ENCODE data around the gene KRT7. TPM values are rescaled to one million over a fixed set of nuclear protein-coding genes. Genes with fewer than 3 reads are reported as not detected.
A peak's percentile ranks its signal among the peaks of the same experiment; 100 is the strongest.

The KRT7 gene
- total and polyA plus RNA-seq, 12 donors, result 0.33 to 34.8 (median 8.4) TPM

DNA sequence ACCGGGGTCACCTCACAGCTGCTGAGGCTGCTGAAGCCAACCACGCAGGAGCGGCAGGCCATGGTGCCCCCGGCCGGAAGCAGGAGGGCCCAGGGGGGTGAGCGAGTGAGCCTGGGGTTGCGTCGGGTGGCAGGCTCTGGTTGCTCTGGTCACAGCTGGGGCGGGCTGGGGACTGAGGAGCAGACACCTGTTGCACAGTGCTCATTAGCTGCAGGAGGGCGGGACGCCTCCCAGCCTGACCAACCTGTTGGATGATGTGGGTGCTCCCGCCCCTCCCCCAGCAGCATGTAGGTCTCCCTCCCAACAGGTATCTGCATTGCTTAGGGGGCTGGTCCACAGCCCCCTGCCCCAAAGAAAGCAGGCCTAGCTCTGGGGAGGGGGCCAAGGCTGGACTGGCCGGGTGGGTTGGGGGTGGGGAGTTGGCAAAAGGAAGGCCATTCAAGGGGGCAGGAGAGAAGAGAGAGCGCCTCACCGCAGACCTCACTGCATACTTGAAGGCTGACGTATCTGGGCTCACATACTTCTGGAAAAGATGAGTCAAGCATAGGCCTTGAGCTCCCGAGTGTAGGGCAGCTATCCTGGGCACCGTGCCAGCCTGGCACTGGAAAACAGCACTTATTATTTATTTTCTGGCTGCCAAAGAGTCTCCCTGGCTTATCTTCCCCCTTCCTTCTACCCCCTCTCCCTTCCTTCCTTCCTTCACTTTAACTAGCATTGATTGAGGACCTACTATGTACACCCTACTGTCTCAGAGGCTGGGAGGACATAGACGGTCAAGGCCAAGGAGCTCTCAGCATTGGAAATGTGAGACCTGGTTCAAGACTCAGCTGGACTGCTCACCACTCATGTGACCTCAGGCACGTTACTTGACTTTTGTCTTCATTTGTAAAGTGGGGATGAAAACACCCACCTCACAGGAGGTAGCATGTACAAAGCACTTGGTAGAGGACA lies 40.9 kb upstream of the KRT7 start, which contains the start of gene KRT80:
Gene KRT80 (minus strand): TSS at position 174 of the 951 bp plus-strand sequence. CDS start 112 bp downstream, at position 62.
- peaks cover 27 to 36% of the 10 kb centered on the region in 2 donors for H3K4me1 ChIP-seq (replicated peaks in 1 of 2)

DNA sequence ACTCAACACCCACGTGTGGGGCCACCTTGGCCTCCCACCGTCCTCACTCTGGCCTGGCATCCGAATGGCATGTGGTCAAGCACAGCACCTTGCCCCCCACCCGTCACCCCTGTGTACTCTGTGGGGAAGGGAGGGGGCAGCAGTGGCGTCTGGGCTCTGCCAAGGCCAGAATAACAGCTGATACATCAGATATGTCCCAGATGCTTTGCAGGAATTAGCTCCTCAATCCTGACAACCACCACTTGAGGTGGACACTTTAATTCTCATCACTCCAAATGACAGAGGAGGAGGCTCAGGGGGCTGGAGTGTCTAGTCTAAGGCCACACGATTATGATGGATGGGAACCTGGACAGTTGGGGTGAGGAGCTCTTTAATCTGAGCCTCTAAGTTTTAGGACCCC lies 39.5 kb upstream of the KRT7 start:
- Histone ChIP-seq H3K27ac (peak overlapping the region in 2 of 5 donors; percentile 4 to 41), H3K4me1 (replicated peaks in 1 of 2) (peaks cover 27 to 41% of the 10 kb centered on the region in 2 donors)
- 33 to 58% (median 51%) methylated on average over 2 to 6 of the region's 6 CpGs for WGBS, 4 donors

More for the DNA sequence above, 40.9 kb upstream of the KRT7 start, which contains the start of gene KRT80:
- no peaks in the 10 kb centered on the region for H3K9me3 ChIP-seq (replicated peaks in 1 of 3)
- WGBS, 4 donors, result 19 to 44% (median 38%) methylated on average over 9 to 20 of the region's 20 CpGs
- intact Hi-C loops (cut with DNase I), result no loop called here
- H3K36me3 ChIP-seq (replicated peaks in 1 of 2), result no peaks in the 10 kb centered on the region
- peak within 1 kb of the TSS in 1 of 4 donors; percentile 31 for H3K4me3 ChIP-seq
- H3K27me3 ChIP-seq, result no peaks in the 10 kb centered on the region
- H3K27ac ChIP-seq, result peak within 1 kb of the TSS; percentile 56 to 94 (median 85)
- DNase-seq, result peak; percentile 95 to 99 (median 98)
- TF ChIP-seq POLR2A (IDR thresholded peaks at IDR 0.05), result peak in 1 of 2 donors; percentile 36
- TF ChIP-seq, protein P1, sequence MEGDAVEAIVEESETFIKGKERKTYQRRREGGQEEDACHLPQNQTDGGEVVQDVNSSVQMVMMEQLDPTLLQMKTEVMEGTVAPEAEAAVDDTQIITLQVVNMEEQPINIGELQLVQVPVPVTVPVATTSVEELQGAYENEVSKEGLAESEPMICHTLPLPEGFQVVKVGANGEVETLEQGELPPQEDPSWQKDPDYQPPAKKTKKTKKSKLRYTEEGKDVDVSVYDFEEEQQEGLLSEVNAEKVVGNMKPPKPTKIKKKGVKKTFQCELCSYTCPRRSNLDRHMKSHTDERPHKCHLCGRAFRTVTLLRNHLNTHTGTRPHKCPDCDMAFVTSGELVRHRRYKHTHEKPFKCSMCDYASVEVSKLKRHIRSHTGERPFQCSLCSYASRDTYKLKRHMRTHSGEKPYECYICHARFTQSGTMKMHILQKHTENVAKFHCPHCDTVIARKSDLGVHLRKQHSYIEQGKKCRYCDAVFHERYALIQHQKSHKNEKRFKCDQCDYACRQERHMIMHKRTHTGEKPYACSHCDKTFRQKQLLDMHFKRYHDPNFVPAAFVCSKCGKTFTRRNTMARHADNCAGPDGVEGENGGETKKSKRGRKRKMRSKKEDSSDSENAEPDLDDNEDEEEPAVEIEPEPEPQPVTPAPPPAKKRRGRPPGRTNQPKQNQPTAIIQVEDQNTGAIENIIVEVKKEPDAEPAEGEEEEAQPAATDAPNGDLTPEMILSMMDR (IDR thresholded peaks at IDR 0.05), result no peak

DNA sequence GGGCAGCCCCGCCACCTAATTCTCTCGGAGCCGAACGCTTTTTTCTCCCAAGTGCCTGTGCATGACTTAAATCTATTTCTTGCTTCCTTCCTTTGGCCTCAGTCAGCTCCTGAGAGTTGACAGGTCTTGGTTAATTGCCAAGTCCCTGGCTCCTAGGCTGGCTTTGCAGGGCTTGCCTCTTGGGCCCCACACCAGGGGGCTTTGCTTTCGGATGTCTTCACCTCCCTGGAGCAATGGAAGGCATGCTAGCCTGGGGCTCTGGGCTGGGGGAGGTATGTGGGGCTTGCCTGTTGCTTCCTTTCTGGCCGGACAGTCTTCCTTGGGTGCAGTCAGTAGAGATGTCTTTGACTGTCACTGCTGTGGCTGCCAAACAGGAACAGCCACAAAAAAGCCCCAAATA lies 39.1 kb upstream of the KRT7 start:
- no peaks in the 10 kb centered on the region for H3K36me3 ChIP-seq (replicated peaks in 1 of 2)
- intact Hi-C loops (cut with DNase I), result no loop called here
- H3K4me1 ChIP-seq (replicated peaks in 1 of 2), result peaks cover 27 to 46% of the 10 kb centered on the region in 2 donors
- peak overlapping the region in 2 of 5 donors; percentile 4 to 41 for H3K27ac ChIP-seq
- no peak for TF ChIP-seq POLR2A (IDR thresholded peaks at IDR 0.05)
- TF ChIP-seq, protein P1 (IDR thresholded peaks at IDR 0.05), result no peak
- no peaks in the 10 kb centered on the region for H3K9me3 ChIP-seq (replicated peaks in 1 of 3)
- 42 to 46% (median 44%) methylated on average over 6 of the region's 6 CpGs for WGBS, 4 donors
- H3K4me3 ChIP-seq, result no peak overlapping the region
- peak in 2 of 7 donors; percentile 49 to 53 for DNase-seq
- H3K27me3 ChIP-seq, result no peaks in the 10 kb centered on the region

More for the DNA sequence above, 39.5 kb upstream of the KRT7 start:
- H3K27me3 ChIP-seq, result no peaks in the 10 kb centered on the region
- TF ChIP-seq, protein P1 (IDR thresholded peaks at IDR 0.05), result no peak
- TF ChIP-seq POLR2A (IDR thresholded peaks at IDR 0.05), result no peak
- DNase-seq, result peak in 1 of 7 donors; percentile 51
- H3K9me3 ChIP-seq (replicated peaks in 1 of 3), result no peaks in the 10 kb centered on the region
- no peak overlapping the region for H3K4me3 ChIP-seq
- intact Hi-C loops (cut with DNase I), result no loop called here
- no peaks in the 10 kb centered on the region for H3K36me3 ChIP-seq (replicated peaks in 1 of 2)

DNA sequence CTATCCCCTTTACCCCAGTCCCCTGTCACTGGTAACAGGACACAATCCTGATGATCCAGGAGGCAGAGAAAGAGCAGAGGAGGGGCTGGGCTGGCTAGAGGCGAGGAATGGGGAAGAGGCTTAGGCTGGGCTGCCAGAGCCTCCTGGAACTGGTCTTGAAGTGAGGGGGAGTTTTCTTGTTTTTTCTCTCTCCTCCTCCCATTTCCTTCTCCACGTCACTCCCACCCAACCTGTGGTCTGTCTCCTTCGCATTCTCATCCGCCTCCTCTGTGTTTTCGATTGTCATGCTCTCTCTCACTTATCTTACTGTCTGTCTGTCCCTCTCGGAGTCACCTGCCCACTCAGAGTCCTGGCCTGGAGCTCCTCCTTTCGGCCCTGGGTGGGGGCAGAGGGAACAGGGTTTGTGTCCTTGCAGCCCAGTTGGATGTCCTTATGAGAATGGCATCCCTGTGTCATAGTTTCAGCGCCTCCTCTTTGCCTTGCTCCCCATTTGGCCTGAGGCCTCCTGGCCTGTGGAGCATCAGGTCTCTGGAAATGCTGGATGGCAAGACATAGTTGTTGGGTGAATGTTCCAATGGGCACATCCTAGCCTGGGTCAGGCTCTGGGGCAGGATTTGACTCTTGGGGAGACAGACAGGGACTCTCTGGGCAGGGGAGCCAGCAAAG lies 37.8 kb upstream of the KRT7 start:
- H3K27me3 ChIP-seq, result no peaks in the 10 kb centered on the region
- intact Hi-C loops (cut with DNase I), result no loop called here
- peaks cover 27 to 47% of the 10 kb centered on the region in 2 donors for H3K4me1 ChIP-seq (replicated peaks in 1 of 2)
- TF ChIP-seq, protein P1 (IDR thresholded peaks at IDR 0.05), result no peak
- TF ChIP-seq POLR2A (IDR thresholded peaks at IDR 0.05), result no peak
- no peak overlapping the region for H3K4me3 ChIP-seq
- H3K36me3 ChIP-seq (replicated peaks in 1 of 2), result no peaks in the 10 kb centered on the region
- no peak for DNase-seq
- H3K27ac ChIP-seq, result peak overlapping the region in 1 of 5 donors; percentile 26
- no peaks in the 10 kb centered on the region for H3K9me3 ChIP-seq (replicated peaks in 1 of 3)
- WGBS, 4 donors, result 78 to 88% (median 83%) methylated on average over 7 to 8 of the region's 8 CpGs
